Eye (tissue), 1 donor: ENCODE data around the gene VWC2L.

ENCODE experiments used
- DNase-seq: peaks from one replicate; pipeline ENCODE4 v3.0.0-alpha.2; 2015

The VWC2L gene

GRCh38 chr2:214471382-214471781, 60.5 kb downstream of the VWC2L start:
- no peak for DNase-seq

- DNase-seq, result no peak
Measured at GRCh38 chr2:214471990-214472389, 61.1 kb downstream of the VWC2L start.

- no peak for DNase-seq
Measured at GRCh38 chr2:214477305-214477704, 66.5 kb downstream of the VWC2L start.

- DNase-seq, result peak; percentile 31
Measured at GRCh38 chr2:214481204-214481603, 70.3 kb downstream of the VWC2L start.

GRCh38 chr2:214482728-214483127, 71.9 kb downstream of the VWC2L start:
- DNase-seq, result peak; percentile 7

- no peak for DNase-seq
Measured at GRCh38 chr2:214484239-214484638, 73.4 kb downstream of the VWC2L start.

- no peak for DNase-seq
Measured at GRCh38 chr2:214484701-214485100, 73.8 kb downstream of the VWC2L start.

GRCh38 chr2:214489181-214489580, 78.3 kb downstream of the VWC2L start:
- DNase-seq, result no peak

- DNase-seq, result no peak
Measured at GRCh38 chr2:214489702-214490101, 78.8 kb downstream of the VWC2L start.

GRCh38 chr2:214492152-214492551, 81.3 kb downstream of the VWC2L start:
- DNase-seq, result peak; percentile 21

- no peak for DNase-seq
Measured at GRCh38 chr2:214492608-214493007, 81.8 kb downstream of the VWC2L start.

- no peak for DNase-seq
Measured at GRCh38 chr2:214497489-214497888, 86.6 kb downstream of the VWC2L start.

GRCh38 chr2:214503568-214503967, 92.7 kb downstream of the VWC2L start:
- DNase-seq, result no peak

- no peak for DNase-seq
Measured at GRCh38 chr2:214504599-214505376, 93.9 kb downstream of the VWC2L start.

- DNase-seq, result no peak
Measured at GRCh38 chr2:214507032-214507431, 96.2 kb downstream of the VWC2L start.

- DNase-seq, result no peak
Measured at GRCh38 chr2:214514704-214515103, 103.8 kb downstream of the VWC2L start.

- no peak for DNase-seq
Measured at GRCh38 chr2:214515111-214515510, 104.3 kb downstream of the VWC2L start.

- DNase-seq, result no peak
Measured at GRCh38 chr2:214519258-214519818, 108.5 kb downstream of the VWC2L start.

- no peak for DNase-seq
Measured at GRCh38 chr2:214529021-214529420, 118.2 kb downstream of the VWC2L start.

- no peak for DNase-seq
Measured at GRCh38 chr2:214529514-214529913, 118.7 kb downstream of the VWC2L start.

GRCh38 chr2:214533541-214533940, 122.7 kb downstream of the VWC2L start:
- DNase-seq, result no peak

- DNase-seq, result no peak
Measured at GRCh38 chr2:214536625-214537024, 125.8 kb downstream of the VWC2L start.

GRCh38 chr2:214537929-214538328, 127.1 kb downstream of the VWC2L start:
- no peak for DNase-seq

GRCh38 chr2:214542295-214542694, 131.4 kb downstream of the VWC2L start:
- DNase-seq, result peak; percentile 45

GRCh38 chr2:214542866-214543265, 132.0 kb downstream of the VWC2L start:
- DNase-seq, result no peak
